Colon (tissue), 2 donors: ENCODE measurements around the gene ATP5PO.

Source experiments
- FAIRE-seq: peaks from 2 replicates; lab custom pipeline; 2012; peaks lifted over from hg19 to GRCh38; lab: Jason Lieb, UNC
- donor health status: control.
- donor health status: control.

The ATP5PO gene

GRCh38 chr21:33899199-33899598 is 16.4 kb downstream of the ATP5PO start:
- FAIRE-seq = no peak

- FAIRE-seq = no peak
Measured at GRCh38 chr21:33898586-33898985, 17.0 kb downstream of the ATP5PO start.

DNA sequence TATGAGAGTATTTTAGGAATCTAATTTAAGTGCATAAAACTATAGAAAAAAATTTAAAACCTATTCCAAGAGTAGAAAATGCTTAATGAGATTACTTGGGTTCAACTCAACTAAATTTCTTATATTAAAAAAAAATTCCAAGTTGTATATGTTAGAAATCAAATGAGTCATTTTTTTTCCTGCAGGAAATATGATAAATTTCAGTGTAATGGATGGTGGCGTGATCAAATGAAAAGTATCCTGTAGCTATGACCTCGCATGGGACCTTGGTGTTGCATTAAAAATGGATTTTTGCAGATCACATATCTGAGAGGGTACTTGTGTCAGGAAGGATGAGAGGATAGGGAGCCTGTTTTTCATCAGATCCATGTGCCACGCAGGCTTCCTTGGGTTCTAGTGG is 17.9 kb downstream of the ATP5PO start:
- FAIRE-seq = no peak

DNA sequence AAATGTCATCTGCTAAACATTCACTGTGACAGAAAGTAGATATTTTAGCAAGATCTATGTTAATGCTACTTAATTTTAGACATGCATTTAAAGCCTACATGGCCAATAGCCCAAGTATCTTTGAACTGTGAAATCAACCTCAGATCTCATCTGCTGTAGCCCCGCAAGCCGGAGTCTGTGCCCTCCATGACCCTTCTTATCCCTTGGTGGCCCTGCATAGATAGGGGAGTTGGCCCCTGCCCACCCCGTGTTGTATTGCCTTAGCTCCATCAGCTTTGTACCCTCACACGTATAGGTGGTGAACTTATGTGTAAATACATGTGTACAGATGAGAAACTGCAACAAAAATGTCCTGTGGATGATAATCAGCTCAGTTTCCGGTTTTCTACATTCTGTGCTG is 18.5 kb downstream of the ATP5PO start:
- FAIRE-seq = no peak

GRCh38 chr21:33896691-33897090 is 18.9 kb downstream of the ATP5PO start:
- FAIRE-seq = no peak

DNA sequence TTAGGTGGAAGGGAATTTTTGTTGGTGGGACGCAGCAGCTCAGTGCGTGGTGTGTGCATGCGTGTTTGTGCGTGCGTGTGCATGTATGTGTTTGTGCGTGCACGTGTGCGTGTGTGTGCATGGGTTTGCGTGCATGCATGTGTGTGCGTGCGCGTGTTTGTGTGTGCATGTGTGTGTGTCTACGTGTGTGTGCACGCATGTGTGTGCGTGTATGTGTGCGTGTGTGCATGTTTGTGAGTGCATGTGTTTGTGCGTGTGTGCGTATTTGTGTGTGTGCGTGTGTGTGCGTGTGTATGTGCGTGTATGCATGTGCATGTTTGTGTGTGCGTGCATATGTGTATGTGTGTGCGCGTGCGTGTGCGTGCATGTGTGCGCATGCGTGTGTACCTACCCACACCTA is 20.2 kb downstream of the ATP5PO start:
- FAIRE-seq = no peak

DNA sequence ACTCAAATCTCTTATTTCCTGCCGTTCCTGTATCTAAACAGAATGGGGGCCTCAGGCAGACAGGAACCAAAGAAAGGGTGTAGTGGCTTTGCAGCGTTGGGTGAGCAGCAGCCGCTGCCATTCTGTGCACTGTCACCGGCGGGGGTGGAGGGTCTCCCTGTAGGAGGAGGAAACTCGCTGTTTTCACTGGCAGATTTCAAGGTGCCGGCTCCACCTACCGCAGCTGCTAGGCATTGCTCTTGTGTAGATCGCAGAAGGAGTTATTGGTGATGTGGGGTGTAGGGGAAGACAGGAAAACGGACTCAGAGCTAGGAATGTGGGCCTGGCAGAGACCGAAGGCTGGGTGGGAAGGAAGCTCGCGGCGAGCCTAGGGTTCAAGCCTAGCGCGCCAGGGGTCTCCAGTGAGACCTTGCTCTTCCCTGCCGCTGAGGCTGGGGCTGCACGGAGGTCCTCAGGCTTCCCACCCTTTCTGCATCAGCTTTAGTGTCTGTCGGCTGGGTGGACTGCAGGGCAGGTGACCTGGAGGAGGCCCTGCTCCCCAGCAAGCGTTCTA is 20.8 kb downstream of the ATP5PO start:
- no peak for FAIRE-seq

DNA sequence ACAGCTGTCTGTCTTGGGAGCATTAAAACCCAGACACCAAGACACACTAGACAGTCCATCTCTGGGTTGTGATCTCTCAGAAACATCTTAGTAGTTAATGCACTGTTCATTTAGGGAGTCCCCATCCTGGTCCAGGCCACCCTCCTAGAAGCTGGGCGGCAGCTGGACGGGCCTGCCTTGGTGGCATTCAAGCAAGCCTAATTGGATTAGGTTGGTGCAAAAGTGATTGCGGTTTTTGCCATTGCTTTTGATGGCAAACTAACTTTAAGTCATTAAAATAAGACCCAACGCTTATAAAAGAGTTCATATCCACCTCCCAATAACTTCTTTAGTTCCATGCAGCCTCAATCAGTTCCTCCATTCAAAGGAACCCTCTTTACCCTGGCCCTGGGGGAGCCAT is 21.7 kb downstream of the ATP5PO start:
- FAIRE-seq = no peak

GRCh38 chr21:33892853-33893252 is 22.8 kb downstream of the ATP5PO start:
- no peak for FAIRE-seq

DNA sequence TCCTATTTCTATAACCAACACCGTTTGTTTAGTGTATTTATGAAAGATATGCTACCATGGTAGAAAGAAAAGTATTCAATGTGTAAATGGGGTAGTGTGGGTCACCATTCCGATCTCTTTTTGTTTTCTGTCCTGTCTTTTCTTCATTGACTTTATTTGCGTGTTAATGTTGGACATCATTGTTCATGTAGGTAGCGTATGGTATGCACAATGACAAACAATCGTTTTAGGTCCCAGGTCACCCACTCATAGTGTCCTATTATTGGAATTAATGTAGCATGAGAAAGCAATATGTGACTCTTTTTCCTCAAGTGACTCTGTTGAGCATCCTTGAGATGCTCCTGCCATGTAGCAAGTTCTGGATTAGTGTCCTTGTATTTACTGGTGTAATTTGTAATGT is 25.4 kb downstream of the ATP5PO start:
- no peak for FAIRE-seq

- no peak for FAIRE-seq
Measured at GRCh38 chr21:33886321-33886720, 29.3 kb downstream of the ATP5PO start.

DNA sequence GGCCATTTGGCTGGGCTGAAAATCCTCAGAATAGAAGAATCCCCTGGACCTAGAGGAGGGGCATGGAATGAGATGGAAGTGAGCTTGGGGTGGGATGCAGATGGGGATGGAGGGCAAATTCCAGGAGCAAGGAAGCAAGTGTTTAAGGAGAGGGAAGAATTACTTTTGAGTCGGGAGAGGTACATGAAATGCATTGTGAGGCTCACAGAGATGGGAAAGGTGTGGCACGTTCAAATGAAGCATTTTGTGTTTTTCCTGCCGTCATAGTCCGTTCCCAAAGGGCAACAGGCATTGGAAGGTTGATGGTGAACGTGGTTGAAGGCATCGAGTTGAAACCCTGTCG is 30.5 kb downstream of the ATP5PO start:
- FAIRE-seq = no peak

GRCh38 chr21:33884376-33885171 is 31.0 kb downstream of the ATP5PO start:
- no peak for FAIRE-seq

DNA sequence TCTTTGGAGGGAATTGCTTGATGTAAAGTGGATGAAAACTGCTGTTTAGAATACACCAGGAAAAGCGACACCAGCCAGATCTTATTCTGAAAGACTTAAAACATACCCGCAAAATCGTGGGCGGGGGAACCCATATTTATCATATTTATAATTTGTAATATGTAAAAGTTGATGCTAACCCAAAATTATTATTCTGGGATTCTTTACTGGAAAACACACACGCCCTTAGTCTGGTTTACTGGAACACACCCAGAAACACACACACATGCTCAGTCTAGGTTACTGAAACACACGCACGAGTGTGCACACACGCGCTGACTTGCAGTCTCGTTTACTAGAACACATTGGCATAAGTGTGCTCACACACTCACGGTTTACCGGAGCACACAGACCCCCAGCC is 32.5 kb downstream of the ATP5PO start:
- no peak for FAIRE-seq

DNA sequence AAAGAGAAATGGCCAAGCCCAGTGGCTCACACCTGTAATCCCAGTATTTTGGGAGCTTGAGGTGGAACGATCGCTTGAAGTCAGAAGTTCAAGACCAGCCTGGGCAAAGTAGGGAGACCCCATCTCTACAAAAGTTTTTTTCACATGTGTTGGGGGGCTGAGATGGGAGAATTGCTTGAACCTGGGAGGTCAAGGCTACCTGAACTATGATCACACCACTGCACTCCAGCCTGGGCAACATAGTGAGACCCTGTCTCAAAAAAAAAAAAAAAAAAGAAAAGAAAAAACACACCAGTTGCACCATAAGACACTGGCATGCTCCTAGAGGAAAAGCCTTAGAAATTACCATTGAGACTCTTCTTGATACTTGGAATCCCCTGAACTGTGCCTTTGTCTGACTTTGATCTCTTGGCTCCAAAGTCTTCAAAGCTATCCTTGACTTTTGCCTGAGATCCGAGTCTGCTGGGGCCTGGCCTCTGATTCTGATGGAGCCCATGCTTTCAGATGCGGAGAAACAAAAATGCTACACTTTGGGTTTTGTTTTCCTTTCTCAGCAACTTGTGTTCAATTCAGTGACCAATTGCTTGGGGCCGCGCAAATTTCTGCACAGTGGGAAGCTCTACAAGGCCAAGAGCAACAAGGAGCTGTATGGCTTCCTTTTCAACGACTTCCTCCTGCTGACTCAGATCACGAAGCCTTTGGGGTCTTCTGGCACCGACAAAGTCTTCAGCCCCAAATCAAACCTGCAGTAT is 33.7 kb downstream of the ATP5PO start:
- FAIRE-seq = no peak

DNA sequence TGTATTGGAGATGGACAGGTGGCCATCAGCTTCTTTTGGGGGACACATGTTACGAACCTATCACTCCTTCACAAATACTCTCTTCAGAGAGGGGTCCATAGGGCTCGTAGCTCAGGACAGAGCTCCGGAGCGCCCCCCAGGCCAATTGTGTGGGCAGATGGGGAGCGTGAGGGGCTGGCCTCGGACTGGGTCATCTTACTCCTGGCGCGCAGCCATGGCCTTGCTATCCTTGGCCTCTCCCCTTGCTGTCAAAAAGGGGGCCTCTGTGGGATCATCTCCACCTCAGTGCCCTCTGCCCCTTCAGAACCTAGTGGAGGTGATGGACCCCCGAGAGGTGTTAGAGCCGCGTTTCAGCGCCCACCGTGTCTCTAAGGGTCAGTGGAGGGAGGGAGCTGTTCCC is 35.0 kb downstream of the ATP5PO start:
- FAIRE-seq = no peak

DNA sequence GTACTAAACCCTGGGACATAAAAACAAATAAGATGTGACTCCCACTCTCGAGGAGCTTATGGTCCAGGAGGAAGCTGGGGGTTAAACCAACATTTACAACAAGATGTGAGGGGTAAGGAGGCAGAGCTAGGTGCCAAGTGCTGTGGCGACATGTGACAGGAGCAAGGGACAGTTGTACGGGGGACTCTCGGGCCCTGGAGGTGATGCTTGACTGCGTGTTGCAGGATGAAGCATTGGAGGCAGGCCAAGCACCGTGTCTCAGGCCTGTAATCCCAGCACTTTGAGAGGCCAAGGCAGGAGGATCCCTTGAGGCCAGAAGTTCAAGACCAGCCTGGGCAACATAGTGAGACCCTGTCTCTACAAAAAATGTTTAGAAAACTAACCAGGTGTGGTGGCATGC is 36.8 kb downstream of the ATP5PO start:
- no peak for FAIRE-seq

GRCh38 chr21:33875026-33875695 is 40.4 kb downstream of the ATP5PO start:
- no peak for FAIRE-seq

GRCh38 chr21:33874161-33874560 is 41.4 kb downstream of the ATP5PO start:
- no peak for FAIRE-seq

GRCh38 chr21:33872881-33873515 is 42.6 kb downstream of the ATP5PO start:
- FAIRE-seq = no peak

- FAIRE-seq = no peak
Measured at GRCh38 chr21:33871171-33871570, 44.4 kb downstream of the ATP5PO start.

GRCh38 chr21:33870768-33871167 is 44.8 kb downstream of the ATP5PO start:
- no peak for FAIRE-seq

- no peak for FAIRE-seq
Measured at GRCh38 chr21:33869873-33870272, 45.7 kb downstream of the ATP5PO start.
